Panc1 (cell line): Measurements from ENCODE around the gene ESRRG.

Experiments
- POLR2AphosphoS5 ChIP-seq: IDR thresholded peaks from 2 replicates; pipeline ENCODE4 v1.6.1; 2012; ENCODE audit warnings: mild to moderate bottlenecking, low read depth, low read length, moderate library complexity
- TCF7L2 ChIP-seq: IDR thresholded peaks from 2 replicates; pipeline ENCODE4 v1.6.1; 2011; ENCODE audit warnings: mild to moderate bottlenecking, low read depth, low read length, inconsistent platforms
- TF ChIP-seq, protein P1 (sequence below): fragments of 450-650 bp; IDR thresholded peaks from 2 replicates; pipeline ENCODE4 v1.5.1; 2017; ENCODE audit warnings: mild to moderate bottlenecking
- TF ChIP-seq, protein P2 (sequence below), 2 experiments: IDR thresholded peaks; 2 replicates each; pipeline ENCODE4 v1.6.1; 2011 to 2012; ENCODE audit warnings: low read depth in 2 of 2, control low read depth in 1 of 2, low read length in 1 of 2, mild to moderate bottlenecking in 1 of 2, moderate library complexity in 1 of 2; ENCODE audit not compliant: insufficient read depth in 1 of 2

DNA sequence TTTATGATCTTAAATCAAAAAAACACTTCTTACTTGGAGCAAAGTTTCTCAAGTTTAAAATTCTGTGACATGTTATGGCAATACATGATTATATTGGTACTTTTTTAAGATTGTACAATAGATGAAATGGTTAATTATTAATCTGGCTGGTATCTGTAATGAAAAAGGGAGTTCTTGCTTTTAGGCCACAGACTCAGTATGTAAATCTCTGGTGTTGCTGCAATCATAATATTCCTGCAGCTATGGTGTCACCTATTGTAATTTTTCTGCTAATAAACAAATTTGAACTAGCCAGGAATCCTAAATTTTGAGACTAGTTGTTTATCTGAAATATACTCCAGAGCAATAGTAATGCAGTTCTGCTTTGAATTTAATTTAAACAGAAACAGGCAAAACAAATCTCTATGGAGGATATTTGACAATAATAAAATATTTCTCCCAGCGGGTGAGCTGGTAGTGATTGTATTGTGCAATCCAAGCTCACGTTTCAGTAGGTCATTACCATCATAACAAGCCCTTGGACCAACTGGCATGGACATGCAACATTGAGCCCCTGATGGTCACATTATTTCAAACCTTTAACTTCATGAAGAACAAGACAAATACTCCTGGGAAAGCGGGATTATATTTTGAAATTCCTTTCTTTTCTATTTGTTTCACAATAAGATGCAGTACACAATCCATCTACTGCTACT lies 222.8 kb downstream of the ESRRG start:
- TF ChIP-seq TCF7L2 = no peak
- TF ChIP-seq, protein P1, sequence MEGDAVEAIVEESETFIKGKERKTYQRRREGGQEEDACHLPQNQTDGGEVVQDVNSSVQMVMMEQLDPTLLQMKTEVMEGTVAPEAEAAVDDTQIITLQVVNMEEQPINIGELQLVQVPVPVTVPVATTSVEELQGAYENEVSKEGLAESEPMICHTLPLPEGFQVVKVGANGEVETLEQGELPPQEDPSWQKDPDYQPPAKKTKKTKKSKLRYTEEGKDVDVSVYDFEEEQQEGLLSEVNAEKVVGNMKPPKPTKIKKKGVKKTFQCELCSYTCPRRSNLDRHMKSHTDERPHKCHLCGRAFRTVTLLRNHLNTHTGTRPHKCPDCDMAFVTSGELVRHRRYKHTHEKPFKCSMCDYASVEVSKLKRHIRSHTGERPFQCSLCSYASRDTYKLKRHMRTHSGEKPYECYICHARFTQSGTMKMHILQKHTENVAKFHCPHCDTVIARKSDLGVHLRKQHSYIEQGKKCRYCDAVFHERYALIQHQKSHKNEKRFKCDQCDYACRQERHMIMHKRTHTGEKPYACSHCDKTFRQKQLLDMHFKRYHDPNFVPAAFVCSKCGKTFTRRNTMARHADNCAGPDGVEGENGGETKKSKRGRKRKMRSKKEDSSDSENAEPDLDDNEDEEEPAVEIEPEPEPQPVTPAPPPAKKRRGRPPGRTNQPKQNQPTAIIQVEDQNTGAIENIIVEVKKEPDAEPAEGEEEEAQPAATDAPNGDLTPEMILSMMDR = no peak
- no peak for TF ChIP-seq POLR2AphosphoS5
- TF ChIP-seq, protein P2, sequence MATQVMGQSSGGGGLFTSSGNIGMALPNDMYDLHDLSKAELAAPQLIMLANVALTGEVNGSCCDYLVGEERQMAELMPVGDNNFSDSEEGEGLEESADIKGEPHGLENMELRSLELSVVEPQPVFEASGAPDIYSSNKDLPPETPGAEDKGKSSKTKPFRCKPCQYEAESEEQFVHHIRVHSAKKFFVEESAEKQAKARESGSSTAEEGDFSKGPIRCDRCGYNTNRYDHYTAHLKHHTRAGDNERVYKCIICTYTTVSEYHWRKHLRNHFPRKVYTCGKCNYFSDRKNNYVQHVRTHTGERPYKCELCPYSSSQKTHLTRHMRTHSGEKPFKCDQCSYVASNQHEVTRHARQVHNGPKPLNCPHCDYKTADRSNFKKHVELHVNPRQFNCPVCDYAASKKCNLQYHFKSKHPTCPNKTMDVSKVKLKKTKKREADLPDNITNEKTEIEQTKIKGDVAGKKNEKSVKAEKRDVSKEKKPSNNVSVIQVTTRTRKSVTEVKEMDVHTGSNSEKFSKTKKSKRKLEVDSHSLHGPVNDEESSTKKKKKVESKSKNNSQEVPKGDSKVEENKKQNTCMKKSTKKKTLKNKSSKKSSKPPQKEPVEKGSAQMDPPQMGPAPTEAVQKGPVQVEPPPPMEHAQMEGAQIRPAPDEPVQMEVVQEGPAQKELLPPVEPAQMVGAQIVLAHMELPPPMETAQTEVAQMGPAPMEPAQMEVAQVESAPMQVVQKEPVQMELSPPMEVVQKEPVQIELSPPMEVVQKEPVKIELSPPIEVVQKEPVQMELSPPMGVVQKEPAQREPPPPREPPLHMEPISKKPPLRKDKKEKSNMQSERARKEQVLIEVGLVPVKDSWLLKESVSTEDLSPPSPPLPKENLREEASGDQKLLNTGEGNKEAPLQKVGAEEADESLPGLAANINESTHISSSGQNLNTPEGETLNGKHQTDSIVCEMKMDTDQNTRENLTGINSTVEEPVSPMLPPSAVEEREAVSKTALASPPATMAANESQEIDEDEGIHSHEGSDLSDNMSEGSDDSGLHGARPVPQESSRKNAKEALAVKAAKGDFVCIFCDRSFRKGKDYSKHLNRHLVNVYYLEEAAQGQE (IDR thresholded peaks at IDR 0.05; ENCODE audit: insufficient read depth in 1 of 2, low read depth in 2 of 2, low read length in 1 of 2) = no peak
